ENCODE results near the gene CBX8. TPM values are rescaled to one million over a fixed set of nuclear protein-coding genes. Genes with fewer than 3 reads are reported as not detected.

Gene CBX8
- total RNA-seq, 1 experiment from 2014 or later: 11.1 TPM

- Mint-ChIP-seq H3K4me3 (ENCODE audit: low read depth, unreplicated experiment) (peak overlapping the region; percentile 65), H3K27ac (ENCODE audit: unreplicated experiment) (peak overlapping the region; percentile 48)
Observed at GRCh38 chr17:79810130-79811010, 13.5 kb upstream of the CBX8 start.

GRCh38 chr17:79809530-79810129, 12.8 kb upstream of the CBX8 start:
- H3K4me1 Mint-ChIP-seq (ENCODE audit: low read depth, unreplicated experiment): peaks cover 24% of the 10 kb centered on the region
- CTCF ChIA-PET: interaction anchor here (1.0 to 2.4 kb wide), 2 partner anchors 30 to 106 kb away, joined by 20 read pairs; partner anchors contain the start of gene CBX4
- no TSS peak for BruUV-seq (replicated peaks)
- TF ChIP-seq CTCF (IDR thresholded peaks at IDR 0.05; ENCODE audit: unreplicated experiment): no peak
- peak overlapping the region; percentile 48 for H3K27ac Mint-ChIP-seq (ENCODE audit: unreplicated experiment)
- peak overlapping the region; percentile 65 for H3K4me3 Mint-ChIP-seq (ENCODE audit: low read depth, unreplicated experiment)
- H3K9me3 Mint-ChIP-seq (ENCODE audit: low read depth, unreplicated experiment): no peaks in the 10 kb centered on the region
- H3K36me3 Mint-ChIP-seq (ENCODE audit: insufficient read depth, unreplicated experiment): peaks cover 41% of the 10 kb centered on the region
- peak; percentile 51 for DNase-seq
- intact Hi-C loops (cut with micrococcal nuclease; ENCODE audit: unreplicated experiment): loop anchor here (5.0 kb wide), 2 partner anchors 43 to 178 kb away; no protein-coding TSS in a partner anchor
- H3K27me3 Mint-ChIP-seq (ENCODE audit: unreplicated experiment): peaks cover 59% of the 10 kb centered on the region

More at GRCh38 chr17:79810130-79811010, 13.5 kb upstream of the CBX8 start:
- Mint-ChIP-seq H3K27me3 (ENCODE audit: unreplicated experiment) (peaks cover 52% of the 10 kb centered on the region), H3K4me1 (ENCODE audit: low read depth, unreplicated experiment) (peaks cover 22% of the 10 kb centered on the region), H3K9me3 (ENCODE audit: low read depth, unreplicated experiment) (no peaks in the 10 kb centered on the region), H3K36me3 (ENCODE audit: insufficient read depth, unreplicated experiment) (peaks cover 45% of the 10 kb centered on the region)
- no peak for TF ChIP-seq CTCF (IDR thresholded peaks at IDR 0.05; ENCODE audit: unreplicated experiment)
- CTCF ChIA-PET: interaction anchor here (0.5 to 2.2 kb wide), 19 partner anchors 13 to 218 kb away, joined by 3 to 20 read pairs (median 4); partner anchors contain the start of genes CBX4 and CBX8
- intact Hi-C loops (cut with micrococcal nuclease; ENCODE audit: unreplicated experiment): no loop called here
- no TSS peak for BruUV-seq (replicated peaks)
- peak; percentile 88 for DNase-seq

- Mint-ChIP-seq H3K9me3 (ENCODE audit: low read depth, unreplicated experiment) (no peaks in the 10 kb centered on the region), H3K27me3 (ENCODE audit: unreplicated experiment) (peaks cover 66% of the 10 kb centered on the region), H3K27ac (ENCODE audit: unreplicated experiment) (peak overlapping the region; percentile 48), H3K36me3 (ENCODE audit: insufficient read depth, unreplicated experiment) (peaks cover 35% of the 10 kb centered on the region), H3K4me3 (ENCODE audit: low read depth, unreplicated experiment) (peak overlapping the region; percentile 65), H3K4me1 (ENCODE audit: low read depth, unreplicated experiment) (peaks cover 29% of the 10 kb centered on the region)
- intact Hi-C loops (cut with micrococcal nuclease; ENCODE audit: unreplicated experiment): loop anchor here (1.0 to 5.0 kb wide), 3 partner anchors 43 to 178 kb away; no protein-coding TSS in a partner anchor
- BruUV-seq (replicated peaks): no TSS peak
- DNase-seq: peak; percentile 65
- CTCF ChIA-PET: interaction anchor here (0.7 to 2.4 kb wide), 19 partner anchors 8 to 199 kb away, joined by 3 to 20 read pairs (median 4); partner anchors contain the start of genes CBX4 and CBX8
- peak; percentile 49 for TF ChIP-seq CTCF (IDR thresholded peaks at IDR 0.05; ENCODE audit: unreplicated experiment)
Observed at GRCh38 chr17:79808763-79809529, 12.1 kb upstream of the CBX8 start.
